Measurements from ENCODE around the gene INHA. TPM values are rescaled to one million over a fixed set of nuclear protein-coding genes. Genes with fewer than 3 reads are reported as not detected.

Gene INHA
- total RNA-seq, 1 donor from 2014 or later: 0.70 TPM

GRCh38 chr2:219540784-219541504, 31.2 kb upstream of the INHA start:
- no peak for DNase-seq (ENCODE audit: low read depth)

GRCh38 chr2:219541611-219542180, 30.4 kb upstream of the INHA start:
- peak; percentile 55 for DNase-seq (ENCODE audit: low read depth)

- no peak for DNase-seq (ENCODE audit: low read depth)
Measured at GRCh38 chr2:219542931-219543595, 29.0 kb upstream of the INHA start.

GRCh38 chr2:219543596-219544358, 28.3 kb upstream of the INHA start, which contains the start of the genes CHPF and TMEM198:
Gene CHPF (minus strand): TSS chr2:219543809. CDS start chr2:219543538, 271 bp downstream.
Gene TMEM198 (plus strand): TSS chr2:219544028. CDS start chr2:219544728, 700 bp downstream.
- peak; percentile 92 for DNase-seq (ENCODE audit: low read depth)

GRCh38 chr2:219544567-219544966, 27.5 kb upstream of the INHA start:
- DNase-seq (ENCODE audit: low read depth): no peak

GRCh38 chr2:219545295-219545942, 26.7 kb upstream of the INHA start:
- no peak for DNase-seq (ENCODE audit: low read depth)

GRCh38 chr2:219545943-219546352, 26.2 kb upstream of the INHA start:
- DNase-seq (ENCODE audit: low read depth): no peak

- no peak for DNase-seq (ENCODE audit: low read depth)
Measured at GRCh38 chr2:219547621-219548020, 24.5 kb upstream of the INHA start.

GRCh38 chr2:219548990-219549389, 23.1 kb upstream of the INHA start:
- no peak for DNase-seq (ENCODE audit: low read depth)

GRCh38 chr2:219549619-219550018, 22.5 kb upstream of the INHA start:
- no peak for DNase-seq (ENCODE audit: low read depth)

- DNase-seq (ENCODE audit: low read depth): peak; percentile 55
Measured at GRCh38 chr2:219551441-219552381, 20.4 kb upstream of the INHA start.

GRCh38 chr2:219552382-219553167, 19.5 kb upstream of the INHA start:
- peak; percentile 46 for DNase-seq (ENCODE audit: low read depth)

GRCh38 chr2:219553168-219553417, 19.0 kb upstream of the INHA start:
- DNase-seq (ENCODE audit: low read depth): no peak

- no peak for DNase-seq (ENCODE audit: low read depth)
Measured at GRCh38 chr2:219553463-219553963, 18.6 kb upstream of the INHA start.

GRCh38 chr2:219554350-219554749, 17.8 kb upstream of the INHA start:
- no peak for DNase-seq (ENCODE audit: low read depth)

- DNase-seq (ENCODE audit: low read depth): no peak
Measured at GRCh38 chr2:219555956-219556355, 16.2 kb upstream of the INHA start.

GRCh38 chr2:219556413-219556812, 15.7 kb upstream of the INHA start:
- no peak for DNase-seq (ENCODE audit: low read depth)

GRCh38 chr2:219557320-219557719, 14.8 kb upstream of the INHA start:
- no peak for DNase-seq (ENCODE audit: low read depth)
